HL-60 (cell line): ENCODE results near the gene GPX4.

ENCODE experiments used
- CTCF ChIP-seq: IDR thresholded peaks from one replicate; pipeline ENCODE4 v1.5.1; 2011; ENCODE audit warnings: low read length, control low read depth, inconsistent platforms; ENCODE audit not compliant: insufficient read depth
- GABPA ChIP-seq: IDR thresholded peaks from 2 replicates; pipeline ENCODE4 v1.6.1; 2012; ENCODE audit warnings: low read depth
- POLR2AphosphoS5 ChIP-seq: IDR thresholded peaks from 2 replicates; pipeline ENCODE4 v1.6.1; 2012; ENCODE audit warnings: low read depth
- REST ChIP-seq: IDR thresholded peaks from 2 replicates; pipeline ENCODE4 v1.6.1; 2012; ENCODE audit warnings: low read depth; ENCODE audit not compliant: insufficient replicate concordance

- TF ChIP-seq CTCF: no peak
- TF ChIP-seq GABPA: no peak
- no peak for TF ChIP-seq POLR2AphosphoS5
- TF ChIP-seq REST: no peak
These were observed 50.3 kb downstream of the GPX4 start for GRCh38 chr19:1153891-1154730.
